K562 (cell line): ENCODE results near the gene IRAK3. TPM values are rescaled to one million over a fixed set of nuclear protein-coding genes. Genes with fewer than 3 reads are reported as not detected.

Experiments used
- HDAC3 ChIP-seq: fragments of 450-650 bp; IDR thresholded peaks from 2 replicates; pipeline ENCODE4 v1.6.1; 2018; ENCODE audit warnings: borderline replicate concordance, mild to moderate bottlenecking, moderate library complexity; ENCODE audit not compliant: partially characterized antibody
- NONO ChIP-seq, 2 experiments: fragments of 200-400 bp in 1 of 2; fragments of 450-650 bp in 1 of 2; formaldehyde crosslinking in 1 of 2; IDR thresholded peaks; 2 replicates each; pipeline ENCODE4 v1.6.1; 2017; ENCODE audit warnings: low read depth in 2 of 2, mild to moderate bottlenecking in 2 of 2, moderate library complexity in 2 of 2, low read length in 1 of 2
- SAFB ChIP-seq: fragments of 200-400 bp; formaldehyde crosslinking; IDR thresholded peaks from 2 replicates; pipeline ENCODE4 v1.6.1; 2017; ENCODE audit warnings: low read depth, low read length, borderline replicate concordance
- ZNF224 ChIP-seq: sonication (generic); formaldehyde crosslinking; IDR thresholded peaks from 2 replicates; pipeline ENCODE4 v1.8.0; 2022; ENCODE audit warnings: mild to moderate bottlenecking, missing genetic modification reagents
- ZSCAN29 ChIP-seq: fragments of 450-650 bp; IDR thresholded peaks from 2 replicates; pipeline ENCODE4 v1.6.1; 2017
- polyA plus RNA-seq, 8 experiments: library from polyadenylated mRNA; depleted of rRNA in 4 of 8; stranded (reverse) in 5 of 8; unstranded in 3 of 8; fragments of >200 nt; fragmentation: Nextera tagmentation in 2 of 8; fragmentation: Illumina TruSeq in 1 of 8; extraction: Ambion mirVana in 2 of 8; extraction: Trizol in 1 of 8; gene quantifications; 2 replicates each; pipeline versions ENCODE4 v1.2.1 to v1.2.3, GENCODE V29; 2011 to 2014; ENCODE audit warnings: inconsistent platforms in 1 of 8, missing spikeins in 1 of 8
- total RNA-seq, 7 experiments: library from RNA; depleted of rRNA in 6 of 7; stranded (reverse); fragments of >200 nt in 6 of 7; fragmentation: Illumina TruSeq in 2 of 7; extraction: Trizol in 2 of 7; gene quantifications; 2 replicates each; pipeline versions ENCODE4 v1.2.1 to v1.2.3, GENCODE V29; 2011 to 2021; ENCODE audit warnings: low replicate concordance in 1 of 7
- TF ChIP-seq, protein P1 (sequence below): fragments of 450-650 bp; IDR thresholded peaks from 2 replicates; pipeline ENCODE4 v1.6.1; 2016; ENCODE audit warnings: low read depth
- TF ChIP-seq, protein P2 (sequence below): fragments of 250-450 bp; sonication (Bioruptor Pico); IDR thresholded peaks from 2 replicates; pipeline ENCODE4 v1.5.0; 2021; ENCODE audit warnings: mild to moderate bottlenecking, moderate library complexity
- TF ChIP-seq, protein P3 (sequence below): sonication (generic); formaldehyde crosslinking; IDR thresholded peaks from 2 replicates; pipeline ENCODE4 v1.4.0; 2020; ENCODE audit warnings: mild to moderate bottlenecking, missing genetic modification reagents
- TF ChIP-seq, protein P4 (sequence below): fragments of 250-450 bp; sonication (Bioruptor Pico); IDR thresholded peaks from 2 replicates; pipeline ENCODE4 v1.8.0; 2022; ENCODE audit warnings: moderate library complexity, mild to moderate bottlenecking, inconsistent platforms

IRAK3 gene
- total and polyA plus RNA-seq, 9 of the 15 experiments (the other 6 are each of a cell fraction or from before 2014, with no cell fraction given) = 0.06 to 0.09 (median 0.07) TPM; not detected in 6

DNA sequence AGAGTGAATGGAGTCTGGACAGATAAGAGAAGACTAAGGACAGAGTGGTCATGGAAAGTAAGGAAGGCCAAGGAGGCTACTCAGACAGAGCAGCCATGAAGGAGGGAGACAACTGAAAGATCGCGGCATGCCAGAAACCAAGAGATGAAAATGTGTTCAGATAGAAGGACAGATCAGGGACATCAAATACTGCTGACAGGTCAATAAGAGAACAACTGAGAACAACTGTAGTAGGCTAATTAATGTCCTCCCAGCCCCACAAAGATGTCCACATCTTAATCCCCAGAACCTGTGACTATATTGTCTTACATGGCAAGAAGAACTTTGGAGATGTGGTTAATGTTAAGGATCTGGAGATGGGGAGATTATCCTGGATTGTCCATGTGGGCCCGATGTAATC is 98.3 kb downstream of the IRAK3 start (continued):
- TF ChIP-seq, protein P1, sequence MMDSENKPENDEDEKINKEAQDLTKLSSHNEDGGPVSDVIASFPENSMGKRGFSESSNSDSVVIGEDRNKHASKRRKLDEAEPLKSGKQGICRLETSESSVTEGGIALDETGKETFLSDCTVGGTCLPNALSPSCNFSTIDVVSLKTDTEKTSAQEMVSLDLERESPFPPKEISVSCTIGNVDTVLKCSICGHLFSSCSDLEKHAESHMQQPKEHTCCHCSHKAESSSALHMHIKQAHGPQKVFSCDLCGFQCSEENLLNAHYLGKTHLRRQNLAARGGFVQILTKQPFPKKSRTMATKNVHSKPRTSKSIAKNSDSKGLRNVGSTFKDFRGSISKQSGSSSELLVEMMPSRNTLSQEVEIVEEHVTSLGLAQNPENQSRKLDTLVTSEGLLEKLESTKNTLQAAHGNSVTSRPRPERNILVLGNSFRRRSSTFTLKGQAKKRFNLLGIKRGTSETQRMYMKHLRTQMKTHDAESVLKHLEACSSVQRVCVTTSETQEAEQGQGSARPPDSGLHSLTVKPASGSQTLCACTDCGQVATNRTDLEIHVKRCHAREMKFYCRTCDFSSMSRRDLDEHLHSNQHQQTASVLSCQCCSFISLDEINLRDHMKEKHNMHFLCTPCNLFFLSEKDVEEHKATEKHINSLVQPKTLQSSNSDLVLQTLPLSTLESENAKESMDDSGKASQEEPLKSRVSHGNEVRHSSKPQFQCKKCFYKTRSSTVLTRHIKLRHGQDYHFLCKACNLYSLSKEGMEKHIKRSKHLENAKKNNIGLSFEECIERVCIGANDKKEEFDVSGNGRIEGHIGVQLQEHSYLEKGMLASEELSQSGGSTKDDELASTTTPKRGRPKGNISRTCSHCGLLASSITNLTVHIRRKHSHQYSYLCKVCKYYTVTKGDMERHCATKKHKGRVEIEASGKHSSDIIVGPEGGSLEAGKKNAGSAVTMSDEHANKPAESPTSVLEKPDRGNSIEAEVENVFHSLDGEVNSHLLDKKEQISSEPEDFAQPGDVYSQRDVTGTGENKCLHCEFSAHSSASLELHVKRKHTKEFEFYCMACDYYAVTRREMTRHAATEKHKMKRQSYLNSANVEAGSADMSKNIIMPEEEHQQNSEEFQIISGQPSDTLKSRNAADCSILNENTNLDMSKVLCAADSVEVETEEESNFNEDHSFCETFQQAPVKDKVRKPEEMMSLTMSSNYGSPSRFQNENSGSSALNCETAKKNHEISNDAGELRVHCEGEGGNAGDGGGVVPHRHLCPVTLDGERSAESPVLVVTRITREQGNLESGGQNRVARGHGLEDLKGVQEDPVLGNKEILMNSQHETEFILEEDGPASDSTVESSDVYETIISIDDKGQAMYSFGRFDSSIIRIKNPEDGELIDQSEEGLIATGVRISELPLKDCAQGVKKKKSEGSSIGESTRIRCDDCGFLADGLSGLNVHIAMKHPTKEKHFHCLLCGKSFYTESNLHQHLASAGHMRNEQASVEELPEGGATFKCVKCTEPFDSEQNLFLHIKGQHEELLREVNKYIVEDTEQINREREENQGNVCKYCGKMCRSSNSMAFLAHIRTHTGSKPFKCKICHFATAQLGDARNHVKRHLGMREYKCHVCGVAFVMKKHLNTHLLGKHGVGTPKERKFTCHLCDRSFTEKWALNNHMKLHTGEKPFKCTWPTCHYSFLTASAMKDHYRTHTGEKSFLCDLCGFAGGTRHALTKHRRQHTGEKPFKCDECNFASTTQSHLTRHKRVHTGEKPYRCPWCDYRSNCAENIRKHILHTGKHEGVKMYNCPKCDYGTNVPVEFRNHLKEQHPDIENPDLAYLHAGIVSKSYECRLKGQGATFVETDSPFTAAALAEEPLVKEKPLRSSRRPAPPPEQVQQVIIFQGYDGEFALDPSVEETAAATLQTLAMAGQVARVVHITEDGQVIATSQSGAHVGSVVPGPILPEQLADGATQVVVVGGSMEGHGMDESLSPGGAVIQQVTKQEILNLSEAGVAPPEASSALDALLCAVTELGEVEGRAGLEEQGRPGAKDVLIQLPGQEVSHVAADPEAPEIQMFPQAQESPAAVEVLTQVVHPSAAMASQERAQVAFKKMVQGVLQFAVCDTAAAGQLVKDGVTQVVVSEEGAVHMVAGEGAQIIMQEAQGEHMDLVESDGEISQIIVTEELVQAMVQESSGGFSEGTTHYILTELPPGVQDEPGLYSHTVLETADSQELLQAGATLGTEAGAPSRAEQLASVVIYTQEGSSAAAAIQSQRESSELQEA = no peak
- TF ChIP-seq ZNF224 (no peak), SAFB (no peak), HDAC3 (no peak), NONO (IDR thresholded peaks at IDR 0.05; ENCODE audit: low read depth in 2 of 2, low read length in 1 of 2) (no peak), ZSCAN29 (no peak)
- TF ChIP-seq, protein P2, sequence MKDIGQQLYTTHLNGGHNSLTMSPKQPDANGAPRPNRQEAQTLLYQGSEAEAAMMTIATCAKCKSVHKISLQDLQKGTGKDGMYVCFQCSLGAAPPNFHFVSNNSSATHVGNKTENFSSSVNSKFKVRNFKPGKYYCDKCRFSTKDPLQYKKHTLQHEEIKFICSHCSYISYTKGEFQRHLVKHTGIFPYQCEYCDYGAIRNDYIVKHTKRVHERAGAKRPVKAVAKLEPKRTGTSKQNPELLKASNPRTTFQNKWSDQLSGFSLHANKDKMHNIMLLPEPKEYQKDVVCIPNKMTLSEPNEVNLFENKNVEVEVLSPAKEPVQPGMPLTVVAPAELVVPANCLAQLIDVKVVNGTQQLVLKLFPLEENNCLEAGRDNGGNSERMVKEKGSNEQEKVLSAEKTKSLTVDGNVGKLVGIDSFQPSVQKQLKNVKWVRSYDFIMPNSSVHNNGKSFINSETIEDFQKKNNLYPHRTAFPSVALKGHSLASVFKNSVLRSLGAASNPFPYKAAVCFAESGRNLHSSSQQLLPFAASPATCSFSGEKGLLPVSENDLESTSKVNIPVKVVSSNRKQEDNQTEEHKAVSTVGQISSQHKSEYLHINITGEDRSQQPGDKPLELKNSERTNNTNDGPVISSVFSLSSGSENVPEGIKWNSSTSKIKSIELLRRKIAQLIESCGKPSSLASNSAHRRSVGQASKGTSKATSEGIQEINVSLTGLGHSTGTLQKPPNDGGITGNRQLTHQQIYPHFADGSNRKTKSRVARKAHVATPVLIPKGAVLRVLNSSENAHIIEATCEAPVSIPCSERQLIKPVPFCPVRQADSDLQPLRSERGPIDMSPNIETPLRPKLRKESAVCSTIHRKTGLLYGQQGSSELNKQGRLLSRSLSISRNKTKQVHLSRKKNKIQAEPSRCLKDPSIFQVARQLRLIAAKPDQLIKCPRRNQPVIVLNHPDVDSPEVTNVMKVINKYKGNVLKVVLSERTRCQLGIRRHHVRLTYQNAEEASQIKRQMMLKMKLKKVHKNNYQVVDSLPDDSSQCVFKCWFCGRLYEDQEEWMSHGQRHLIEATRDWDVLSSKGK (CRISPR knock-in tag) = no peak
- TF ChIP-seq, protein P3, sequence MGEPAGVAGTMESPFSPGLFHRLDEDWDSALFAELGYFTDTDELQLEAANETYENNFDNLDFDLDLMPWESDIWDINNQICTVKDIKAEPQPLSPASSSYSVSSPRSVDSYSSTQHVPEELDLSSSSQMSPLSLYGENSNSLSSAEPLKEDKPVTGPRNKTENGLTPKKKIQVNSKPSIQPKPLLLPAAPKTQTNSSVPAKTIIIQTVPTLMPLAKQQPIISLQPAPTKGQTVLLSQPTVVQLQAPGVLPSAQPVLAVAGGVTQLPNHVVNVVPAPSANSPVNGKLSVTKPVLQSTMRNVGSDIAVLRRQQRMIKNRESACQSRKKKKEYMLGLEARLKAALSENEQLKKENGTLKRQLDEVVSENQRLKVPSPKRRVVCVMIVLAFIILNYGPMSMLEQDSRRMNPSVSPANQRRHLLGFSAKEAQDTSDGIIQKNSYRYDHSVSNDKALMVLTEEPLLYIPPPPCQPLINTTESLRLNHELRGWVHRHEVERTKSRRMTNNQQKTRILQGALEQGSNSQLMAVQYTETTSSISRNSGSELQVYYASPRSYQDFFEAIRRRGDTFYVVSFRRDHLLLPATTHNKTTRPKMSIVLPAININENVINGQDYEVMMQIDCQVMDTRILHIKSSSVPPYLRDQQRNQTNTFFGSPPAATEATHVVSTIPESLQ = no peak
- TF ChIP-seq, protein P4, sequence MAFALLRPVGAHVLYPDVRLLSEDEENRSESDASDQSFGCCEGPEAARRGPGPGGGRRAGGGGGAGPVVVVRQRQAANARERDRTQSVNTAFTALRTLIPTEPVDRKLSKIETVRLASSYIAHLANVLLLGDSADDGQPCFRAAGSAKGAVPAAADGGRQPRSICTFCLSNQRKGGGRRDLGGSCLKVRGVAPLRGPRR = no peak
